ENCODE measurements around the gene NOL9. TPM values are rescaled to one million over a fixed set of nuclear protein-coding genes. Genes with fewer than 3 reads are reported as not detected.

Gene NOL9
- total and polyA plus RNA-seq, 2 of the 13 experiments (the other 11 are each of a cell fraction or from before 2014, with no cell fraction given): 18.0 to 24.7 TPM

DNA sequence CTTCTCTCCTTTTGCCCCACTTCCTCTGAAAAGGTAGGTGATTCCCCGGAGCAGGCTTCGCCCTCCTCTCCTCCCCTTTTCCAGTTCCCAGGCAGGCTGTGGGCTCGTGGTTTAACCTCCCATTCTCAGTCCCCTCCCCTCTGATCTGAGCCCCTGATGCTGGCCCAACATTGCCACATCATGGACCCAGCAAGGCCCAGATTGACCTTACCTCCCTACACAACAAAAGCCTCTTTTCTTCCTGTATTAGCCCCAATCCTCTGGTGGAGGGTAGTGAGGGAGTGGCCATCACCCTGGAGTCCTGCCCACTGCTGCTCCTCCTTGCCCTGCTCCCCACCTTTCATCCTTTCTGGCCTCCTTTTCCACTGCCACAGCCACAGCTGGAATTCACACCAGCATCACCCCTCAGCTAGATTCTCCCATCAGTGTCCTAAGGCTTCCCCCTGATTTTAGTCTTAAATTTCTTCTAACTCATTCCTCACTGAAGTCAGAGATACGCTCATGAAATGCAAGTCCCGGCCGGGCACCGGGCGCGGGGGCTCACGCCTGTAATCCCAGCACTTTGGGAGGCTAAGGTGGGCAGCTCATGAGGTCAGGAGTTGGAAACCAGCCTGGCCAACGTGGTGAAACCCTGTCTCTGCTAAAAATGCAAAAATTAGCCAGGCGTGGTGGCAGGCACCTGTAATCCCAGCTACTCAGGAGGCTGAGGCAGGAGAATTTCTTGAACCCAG, 18.5 kb upstream of the NOL9 start (continued):
- TF ChIP-seq FLYWCH1 (CRISPR knock-in tag; IDR thresholded peaks at IDR 0.05): no peak
- peak; percentile 44; the same call in 1 of the 2 replicates for TF ChIP-seq ZNF687 (CRISPR knock-in tag; IDR thresholded peaks at IDR 0.05)
- TF ChIP-seq TAF15 (IDR thresholded peaks at IDR 0.05; ENCODE audit: low read depth, low read length, poor library complexity, severe bottlenecking): no peak
- peak; percentile 33; the same call in 1 of the 2 replicates for TF ChIP-seq PAXIP1 (CRISPR knock-in tag; conservative IDR thresholded peaks at IDR 0.05)
- peak; percentile 40; the same call in 1 of the 2 replicates for TF ChIP-seq ZFX (CRISPR knock-in tag; IDR thresholded peaks at IDR 0.05; ENCODE audit: low read depth)
- TF ChIP-seq CC2D1A (CRISPR knock-in tag; IDR thresholded peaks at IDR 0.05): no peak
- TF ChIP-seq ZSCAN25 (CRISPR knock-in tag; IDR thresholded peaks at IDR 0.05): 0 out of 2 replicates have a peak, but pooled peaks have one; percentile 26
